Erythroblast (primary cell): ENCODE results near the gene RNASEH1.

Source experiments
- DNase-seq, 2 experiments: peaks; one replicate each; lab custom pipeline; 2025; lab: John Stamatoyannopoulos, UW
- GATA1 ChIP-seq: IDR thresholded peaks from 2 replicates; pipeline ENCODE4 v1.6.1; 2011; ENCODE audit warnings: low read depth, mild to moderate bottlenecking, control low read depth, low read length, moderate library complexity
- POLR2A ChIP-seq: IDR thresholded peaks from 2 replicates; pipeline ENCODE4 v1.6.1; 2011; ENCODE audit warnings: mild to moderate bottlenecking, low read length

The RNASEH1 gene, protein sequence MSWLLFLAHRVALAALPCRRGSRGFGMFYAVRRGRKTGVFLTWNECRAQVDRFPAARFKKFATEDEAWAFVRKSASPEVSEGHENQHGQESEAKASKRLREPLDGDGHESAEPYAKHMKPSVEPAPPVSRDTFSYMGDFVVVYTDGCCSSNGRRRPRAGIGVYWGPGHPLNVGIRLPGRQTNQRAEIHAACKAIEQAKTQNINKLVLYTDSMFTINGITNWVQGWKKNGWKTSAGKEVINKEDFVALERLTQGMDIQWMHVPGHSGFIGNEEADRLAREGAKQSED

DNA sequence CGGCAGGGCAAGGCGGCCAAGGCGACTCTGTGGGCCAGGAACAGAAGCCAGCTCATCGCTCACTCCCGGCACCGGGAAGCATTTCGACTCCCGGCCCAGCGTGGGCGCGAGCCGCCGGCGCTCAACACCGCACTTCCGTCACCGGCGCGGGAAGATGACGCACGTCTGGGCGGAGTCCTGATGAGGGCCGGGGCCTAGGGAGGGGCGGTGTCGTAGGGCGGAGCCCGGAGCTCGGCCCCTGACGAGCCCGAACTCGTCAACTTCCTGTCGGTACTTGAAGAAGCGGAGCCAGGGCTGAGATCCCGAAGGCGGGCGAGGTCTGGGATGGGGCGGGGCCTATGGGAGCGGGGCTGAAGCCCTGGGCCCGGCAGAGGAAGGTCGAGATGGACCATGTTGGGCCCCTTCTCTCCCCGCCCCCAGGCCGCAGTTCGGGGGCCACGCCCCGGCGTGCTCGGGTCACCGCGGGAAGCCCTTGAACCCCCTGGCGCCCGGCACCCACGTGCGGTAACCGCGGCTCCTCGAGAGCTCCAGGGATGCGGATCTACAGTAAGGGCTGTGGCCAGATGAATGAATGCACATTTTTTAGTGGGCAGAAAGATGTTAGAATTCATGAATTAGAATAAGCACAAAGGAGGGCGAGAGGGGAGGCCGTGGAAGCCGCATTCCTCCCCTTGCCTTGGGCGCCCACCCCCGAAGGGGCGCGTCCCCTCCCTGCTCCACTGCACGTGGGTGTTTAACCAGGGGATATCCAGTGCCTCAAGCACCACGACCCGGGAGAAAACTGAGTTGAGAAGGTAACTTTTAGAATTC is at the start of gene RNASEH1:
Gene RNASEH1 (minus strand): TSS at position 129 of the 810 bp plus-strand sequence. CDS start 73 bp downstream, at position 56.
- TF ChIP-seq GATA1 (no peak), POLR2A (peak; percentile 94)

DNA sequence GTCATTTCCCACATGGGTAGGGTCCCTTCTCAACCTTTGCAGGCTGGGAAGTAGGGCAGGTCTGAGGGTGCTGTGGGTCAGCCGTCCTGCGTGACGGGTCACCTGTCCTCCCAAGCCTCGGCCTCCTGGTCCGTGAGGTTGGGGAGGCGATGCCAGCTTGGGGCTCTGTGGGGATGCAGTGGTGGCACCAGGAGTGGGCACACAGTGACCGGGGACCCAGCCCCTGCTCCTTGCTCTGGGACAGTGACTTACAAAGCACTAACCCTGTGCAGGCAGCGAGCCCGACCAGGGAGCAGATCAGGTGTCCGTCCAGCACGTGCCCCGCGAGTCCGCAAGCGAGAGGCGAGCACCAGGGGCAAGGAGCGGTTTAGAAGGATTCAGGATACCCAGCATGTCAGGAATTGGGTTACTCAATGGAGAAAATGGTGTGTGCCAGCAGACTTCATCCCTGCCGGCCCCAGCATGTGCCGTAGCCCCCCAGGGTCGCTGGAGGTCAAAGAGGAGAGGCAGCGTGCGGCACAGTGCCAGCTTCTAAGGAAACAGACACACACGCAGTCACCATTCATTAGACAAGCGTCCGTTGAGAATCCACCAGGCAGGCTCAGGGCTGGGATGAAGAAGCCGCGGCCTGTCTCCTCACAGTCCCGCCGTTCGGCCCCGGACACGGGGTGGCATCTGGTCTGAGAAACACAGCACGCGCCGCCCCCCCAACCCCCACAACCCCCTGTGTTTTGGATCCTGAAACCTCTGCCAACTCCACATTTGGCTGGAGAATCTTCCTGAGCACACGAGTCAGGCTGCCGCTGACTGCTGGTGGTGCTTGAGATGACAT is 48.5 kb upstream of the RNASEH1 start:
- DNase-seq: no peak
- TF ChIP-seq GATA1: no peak
- TF ChIP-seq POLR2A: no peak

More for the DNA sequence above, at the start of gene RNASEH1:
- peak; percentile 98 to 99 for DNase-seq

DNA sequence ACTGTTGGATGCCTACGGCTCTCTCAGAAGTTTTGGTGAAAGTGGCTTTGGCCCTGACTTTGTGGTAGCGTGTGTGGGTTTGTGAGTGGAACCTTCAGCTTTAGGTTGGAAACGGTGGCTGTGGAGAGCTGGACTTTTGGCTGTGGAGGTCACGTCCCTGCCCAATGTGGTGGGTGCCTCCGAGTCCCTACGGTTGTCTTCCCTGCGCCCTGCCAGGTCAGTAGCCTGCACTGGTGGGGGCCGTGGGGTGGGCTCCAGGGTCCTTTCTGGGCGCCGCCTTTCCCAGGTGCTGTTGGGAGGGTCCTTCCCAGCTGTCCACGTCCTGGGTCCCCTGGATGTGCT is 47.9 kb upstream of the RNASEH1 start:
- TF ChIP-seq GATA1 (no peak), POLR2A (no peak)
- DNase-seq: no peak

DNA sequence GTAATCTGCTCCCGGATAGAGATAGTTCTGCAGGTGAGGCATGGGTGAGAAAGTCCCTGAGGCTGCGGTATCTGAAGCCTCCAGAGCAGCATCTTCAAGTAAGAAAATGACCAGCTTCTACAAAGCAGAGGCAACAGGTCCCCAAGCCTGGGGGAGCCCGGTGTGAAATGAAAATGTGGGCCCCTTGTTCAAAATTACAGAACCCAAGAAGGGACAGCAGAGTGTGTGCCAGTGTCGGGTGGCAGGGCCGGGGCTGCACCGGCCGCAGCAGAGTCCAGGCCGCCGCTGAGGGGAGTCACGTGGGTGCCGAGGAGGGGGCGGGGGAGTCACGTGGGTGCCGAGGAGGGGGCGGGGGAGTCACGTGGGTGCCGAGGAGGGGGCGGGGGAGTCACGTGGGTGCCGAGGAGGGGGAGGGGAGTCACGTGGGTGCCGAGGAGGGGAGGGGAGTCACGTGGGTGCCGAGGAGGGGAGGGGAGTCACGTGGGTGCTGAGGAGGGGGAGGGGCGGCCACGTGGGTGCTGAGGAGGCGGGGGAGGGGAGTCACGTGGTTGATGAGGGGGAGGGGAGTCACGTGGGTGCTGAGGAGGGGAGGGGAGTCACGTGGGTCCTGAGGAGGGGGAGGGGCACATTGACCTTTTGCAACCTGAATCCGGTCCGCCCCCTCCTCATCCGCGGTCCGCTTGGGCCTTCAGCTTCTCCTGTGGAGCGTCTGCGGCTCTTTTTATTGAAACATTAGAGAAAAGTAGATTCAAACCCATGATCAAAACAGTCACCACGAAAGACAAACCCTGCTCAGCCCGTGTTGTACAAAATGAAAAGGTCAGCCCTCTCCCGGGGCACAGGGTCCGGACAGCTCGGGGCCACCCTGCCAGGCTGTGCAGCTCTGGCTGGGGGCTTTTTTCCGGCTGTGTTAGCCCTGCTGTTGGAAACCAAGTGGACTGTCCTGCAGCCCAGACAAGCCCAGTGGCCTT is 47.1 kb upstream of the RNASEH1 start:
- peak; percentile 71 to 79 for DNase-seq
- TF ChIP-seq POLR2A: no peak

DNA sequence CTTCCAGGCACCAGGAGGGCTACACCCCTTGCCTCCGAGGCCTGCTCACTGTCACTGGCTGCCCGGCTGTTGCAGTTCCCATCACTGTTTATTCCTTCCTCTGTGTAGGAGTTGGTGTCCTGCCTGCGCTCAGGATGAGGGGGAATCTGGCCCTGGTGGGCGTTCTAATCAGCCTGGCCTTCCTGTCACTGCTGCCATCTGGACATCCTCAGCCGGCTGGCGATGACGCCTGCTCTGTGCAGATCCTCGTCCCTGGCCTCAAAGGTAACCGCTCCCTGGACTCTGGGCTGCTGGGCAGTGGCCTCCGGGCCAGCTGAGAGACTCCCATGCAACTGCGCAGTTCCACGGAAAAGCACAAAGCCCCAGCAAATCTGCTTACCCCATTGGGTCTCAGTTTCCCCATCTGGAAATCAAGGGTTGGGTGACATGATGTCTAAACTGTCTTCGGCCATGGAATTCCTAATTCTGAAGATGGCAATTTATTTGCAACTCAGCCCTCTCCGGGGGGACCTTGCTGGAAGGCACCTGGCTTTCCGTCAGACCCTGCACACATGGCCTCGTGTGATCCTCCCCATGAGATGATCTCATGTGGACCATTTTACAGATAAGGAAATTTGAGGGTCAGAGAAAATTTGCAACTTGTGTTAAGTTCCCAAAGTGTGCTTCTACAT is 46.2 kb upstream of the RNASEH1 start:
- DNase-seq: no peak
- TF ChIP-seq POLR2A (no peak), GATA1 (no peak)

DNA sequence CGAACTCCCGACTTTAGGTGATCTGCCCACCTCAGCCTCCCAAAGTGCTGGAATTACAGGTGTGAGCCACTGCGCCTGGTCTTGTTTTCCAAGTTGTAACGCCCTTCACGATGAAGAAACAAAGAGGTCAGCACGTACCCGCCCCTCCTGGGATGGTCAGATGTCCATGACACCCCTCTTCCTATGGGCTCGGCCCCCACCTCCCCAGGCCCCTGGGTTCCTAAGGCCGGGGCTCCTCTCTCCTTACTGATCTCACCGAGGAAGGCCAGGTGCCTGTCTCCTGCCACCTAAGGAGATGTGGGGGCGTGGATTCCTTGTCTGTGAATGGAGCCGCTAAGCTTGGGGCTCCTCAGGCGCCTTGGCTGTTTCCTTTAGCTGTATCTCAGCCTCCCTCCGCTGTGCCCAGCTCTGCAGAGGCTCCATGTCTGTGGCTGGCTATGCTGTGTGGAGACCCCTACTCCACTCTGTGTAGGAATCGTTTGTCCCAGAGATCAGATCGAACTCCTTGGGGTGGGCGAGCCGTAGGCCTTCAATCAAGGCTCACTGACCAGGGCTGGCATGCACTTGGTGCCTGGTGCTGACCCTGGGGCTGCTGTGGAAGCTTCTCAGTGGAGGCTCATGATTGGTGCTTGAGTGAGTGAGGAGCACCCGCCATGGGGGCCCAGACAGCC is 45.5 kb upstream of the RNASEH1 start:
- TF ChIP-seq POLR2A (no peak), GATA1 (no peak)
- DNase-seq: no peak

DNA sequence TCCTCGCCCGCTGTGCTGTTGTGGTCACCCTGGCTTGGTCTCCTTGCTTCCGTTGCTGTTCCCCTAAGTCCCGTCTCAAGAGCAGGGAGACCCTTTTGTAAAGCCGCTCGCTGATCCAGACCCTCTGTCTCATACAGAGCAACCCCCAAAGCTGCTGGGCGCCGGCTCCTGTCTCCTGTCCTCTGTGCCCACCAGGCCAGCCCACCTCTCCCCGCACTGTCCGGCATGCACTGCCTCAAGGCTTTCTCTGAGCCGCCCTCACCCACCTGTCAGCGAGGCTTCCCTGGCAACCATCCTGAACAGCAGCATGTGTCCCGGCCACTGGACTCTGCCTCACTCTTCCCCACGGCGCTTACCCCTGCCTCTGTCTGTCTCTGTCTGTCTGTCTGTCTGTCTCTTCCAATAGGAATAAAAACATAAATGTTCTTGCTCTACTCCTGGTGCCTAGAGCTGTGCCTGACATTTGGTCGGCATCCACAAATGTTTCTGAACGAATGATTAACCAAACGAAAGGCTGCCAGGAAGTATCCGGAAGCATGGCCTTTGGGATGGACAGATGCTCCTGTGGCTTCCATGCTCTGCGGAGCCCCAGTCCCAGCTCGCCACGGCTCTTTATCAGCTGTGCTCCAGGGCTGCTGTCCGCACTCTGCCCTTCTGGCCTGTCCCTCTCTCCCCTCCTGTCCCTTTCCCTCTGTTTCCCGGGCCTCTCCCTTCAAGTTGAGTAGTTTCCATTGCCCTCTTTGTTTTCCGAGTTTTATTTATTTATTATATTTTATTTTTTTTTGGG is 44.6 kb upstream of the RNASEH1 start:
- no peak for TF ChIP-seq POLR2A
- TF ChIP-seq GATA1: no peak
- DNase-seq: no peak

DNA sequence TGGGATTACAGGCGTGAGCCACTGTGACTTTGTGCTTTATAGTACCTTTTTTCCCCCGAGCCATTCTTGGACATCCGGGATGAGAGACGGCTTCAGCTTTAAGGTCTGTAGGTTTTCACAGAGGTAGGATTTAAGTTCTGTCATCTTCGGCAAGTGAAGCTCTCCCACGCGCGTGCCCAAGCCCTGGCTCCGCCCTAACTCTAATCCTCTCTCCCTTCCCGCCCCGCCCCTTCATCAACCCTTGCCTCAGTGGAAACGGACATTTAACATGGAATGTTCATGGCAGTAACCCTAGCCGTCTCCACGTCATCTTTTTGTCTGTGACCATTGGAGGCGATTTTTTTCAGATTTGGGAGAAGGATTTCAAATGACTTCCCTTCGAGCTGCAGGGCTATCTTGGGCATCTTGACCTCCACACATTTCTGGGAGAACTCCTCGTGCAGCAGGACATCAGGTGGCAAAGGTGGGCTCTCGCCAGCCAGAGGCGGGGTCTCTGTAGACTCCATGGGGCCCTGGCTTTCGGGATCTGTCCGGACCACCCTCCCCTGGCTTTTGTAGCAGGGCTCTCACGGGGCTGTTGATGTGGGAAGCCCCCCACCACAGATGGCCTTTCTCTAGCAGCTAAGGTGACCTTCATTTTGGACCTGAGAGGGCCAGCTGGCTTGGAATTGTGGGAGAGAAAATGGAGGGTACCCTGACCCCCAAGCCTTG is 43.6 kb upstream of the RNASEH1 start:
- DNase-seq: no peak
- TF ChIP-seq GATA1 (no peak), POLR2A (no peak)

DNA sequence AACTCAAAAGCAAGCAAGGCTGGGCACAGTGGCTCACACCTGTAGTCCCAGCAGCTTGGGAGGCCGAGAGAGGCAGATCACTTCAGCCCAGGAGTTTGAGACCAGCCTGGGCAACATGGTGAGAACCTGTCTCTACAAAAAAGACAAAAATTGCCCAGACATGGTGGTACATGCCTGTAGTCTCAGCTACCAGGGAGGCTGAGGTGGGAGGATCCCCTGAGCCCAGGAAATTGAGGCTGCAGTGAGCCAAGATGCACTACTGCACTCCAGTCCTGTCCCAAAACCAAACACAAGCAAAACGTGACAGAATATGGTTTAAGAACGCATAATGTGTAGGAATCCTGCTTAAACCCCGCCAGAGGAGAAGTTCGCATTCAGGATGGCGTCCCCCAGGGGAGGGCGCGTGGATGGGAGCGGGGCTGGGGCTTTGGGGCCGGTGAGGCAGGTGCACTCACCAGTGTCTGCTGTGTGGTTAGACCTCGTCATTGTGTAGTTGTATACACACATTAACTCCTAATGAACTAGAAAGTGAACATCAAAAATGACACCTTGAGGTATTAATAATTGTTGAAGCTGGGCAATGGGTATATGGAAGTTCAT is 42.2 kb upstream of the RNASEH1 start:
- TF ChIP-seq GATA1 (no peak), POLR2A (no peak)
- no peak for DNase-seq
